Neutrophil (primary cell): Measurements from ENCODE around the gene RPP21.
A peak's percentile ranks its signal among the peaks of the same experiment; 100 is the strongest.

ENCODE experiments used
- H3K27ac ChIP-seq: fragments of 200-600 bp; sonication (generic); 2 replicates; pipeline ENCODE4 v1.5.1; 2016; ENCODE audit warnings: mild to moderate bottlenecking, moderate library complexity
- H3K27me3 ChIP-seq: fragments of 200-600 bp; sonication (generic); 2 replicates; pipeline ENCODE4 v1.6.0; 2016; ENCODE audit warnings: mild to moderate bottlenecking
- H3K36me3 ChIP-seq: fragments of 200-600 bp; sonication (generic); 2 replicates; pipeline ENCODE4 v1.5.1; 2017
- H3K4me1 ChIP-seq, 2 experiments: fragments of 200-600 bp in 1 of 2; sonication (generic) in 1 of 2; 1 replicate in 1 of 2; 2 replicates in 1 of 2; pipeline versions ENCODE4 v1.5.1 to v1.6.1; 2013 to 2016; ENCODE audit warnings: low read depth in 1 of 2, low read length in 1 of 2, mild to moderate bottlenecking in 1 of 2, moderate library complexity in 1 of 2; ENCODE audit not compliant: control insufficient read depth in 1 of 2, insufficient read depth in 1 of 2
- H3K4me3 ChIP-seq, 2 experiments: fragments of 200-600 bp in 1 of 2; sonication (generic) in 1 of 2; 1 replicate in 1 of 2; 2 replicates in 1 of 2; pipeline ENCODE4 v1.5.1; 2013 to 2016; ENCODE audit warnings: low read depth in 1 of 2, low read length in 1 of 2, mild to moderate bottlenecking in 1 of 2, moderate library complexity in 1 of 2
- H3K9me3 ChIP-seq: fragments of 200-600 bp; sonication (generic); 2 replicates; pipeline ENCODE4 v1.5.1; 2016
- TF ChIP-seq, protein P1 (sequence below): fragments of 200-600 bp; sonication (generic); IDR thresholded peaks from 2 replicates; pipeline ENCODE4 v1.5.1; 2016; ENCODE audit warnings: antibody characterized with exemption

Gene RPP21

DNA sequence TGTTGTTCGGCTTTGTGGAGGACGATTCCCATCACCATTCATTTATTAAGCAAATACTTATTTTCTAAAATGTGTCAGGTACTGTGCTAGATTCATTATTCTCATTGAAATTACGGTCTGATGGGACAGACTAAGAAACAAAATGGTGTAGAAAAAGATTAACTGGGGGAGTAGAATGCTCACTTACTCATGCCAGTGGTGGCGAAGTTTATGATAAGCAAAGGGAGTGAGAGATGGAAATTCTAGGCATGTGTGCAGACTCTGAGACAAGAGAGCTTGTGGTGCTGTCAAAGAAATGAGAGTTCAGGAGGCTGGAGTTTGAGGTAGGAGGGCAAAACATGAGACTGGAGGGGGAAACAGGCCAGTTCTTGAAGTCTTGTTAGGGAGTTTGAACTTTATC, 896 bp downstream of the RPP21 start:
- Histone ChIP-seq H3K4me1 (peaks cover 5 to 8% of the 10 kb centered on the region in 2 experiments), H3K27me3 (peaks cover 11% of the 10 kb centered on the region), H3K27ac (peak overlapping the region; percentile 82), H3K4me3 (peak overlapping the region; percentile 74 to 83), H3K36me3 (peaks cover 47% of the 10 kb centered on the region), H3K9me3 (no peaks in the 10 kb centered on the region)
- TF ChIP-seq, protein P1, sequence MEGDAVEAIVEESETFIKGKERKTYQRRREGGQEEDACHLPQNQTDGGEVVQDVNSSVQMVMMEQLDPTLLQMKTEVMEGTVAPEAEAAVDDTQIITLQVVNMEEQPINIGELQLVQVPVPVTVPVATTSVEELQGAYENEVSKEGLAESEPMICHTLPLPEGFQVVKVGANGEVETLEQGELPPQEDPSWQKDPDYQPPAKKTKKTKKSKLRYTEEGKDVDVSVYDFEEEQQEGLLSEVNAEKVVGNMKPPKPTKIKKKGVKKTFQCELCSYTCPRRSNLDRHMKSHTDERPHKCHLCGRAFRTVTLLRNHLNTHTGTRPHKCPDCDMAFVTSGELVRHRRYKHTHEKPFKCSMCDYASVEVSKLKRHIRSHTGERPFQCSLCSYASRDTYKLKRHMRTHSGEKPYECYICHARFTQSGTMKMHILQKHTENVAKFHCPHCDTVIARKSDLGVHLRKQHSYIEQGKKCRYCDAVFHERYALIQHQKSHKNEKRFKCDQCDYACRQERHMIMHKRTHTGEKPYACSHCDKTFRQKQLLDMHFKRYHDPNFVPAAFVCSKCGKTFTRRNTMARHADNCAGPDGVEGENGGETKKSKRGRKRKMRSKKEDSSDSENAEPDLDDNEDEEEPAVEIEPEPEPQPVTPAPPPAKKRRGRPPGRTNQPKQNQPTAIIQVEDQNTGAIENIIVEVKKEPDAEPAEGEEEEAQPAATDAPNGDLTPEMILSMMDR, result no peak

DNA sequence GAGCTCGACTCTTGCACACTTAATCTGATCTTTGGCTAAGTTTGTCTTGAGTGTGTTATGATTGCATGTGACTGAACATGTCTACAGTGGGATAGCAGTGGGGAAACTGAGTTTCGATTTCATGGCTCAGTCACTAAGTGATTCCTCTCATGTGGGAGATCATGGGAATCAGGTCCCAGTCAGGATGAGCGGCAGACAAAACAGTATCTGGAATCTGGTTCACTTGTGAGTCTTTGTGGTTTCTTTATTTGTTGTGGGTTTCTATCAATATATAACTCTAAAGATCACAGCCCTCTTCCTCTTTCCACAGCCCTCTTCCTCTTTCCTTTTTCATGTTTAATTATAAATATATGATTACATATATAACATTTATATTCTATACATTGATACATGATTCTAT, 4.0 kb downstream of the RPP21 start:
- peaks cover 42% of the 10 kb centered on the region for H3K27me3 ChIP-seq
- no peak overlapping the region for H3K27ac ChIP-seq
- no peaks in the 10 kb centered on the region for H3K9me3 ChIP-seq
- TF ChIP-seq, protein P1, result no peak
- peaks cover 15% of the 10 kb centered on the region for H3K36me3 ChIP-seq
- no peak overlapping the region for H3K4me3 ChIP-seq
- H3K4me1 ChIP-seq, result peaks cover 5 to 8% of the 10 kb centered on the region in 2 experiments

DNA sequence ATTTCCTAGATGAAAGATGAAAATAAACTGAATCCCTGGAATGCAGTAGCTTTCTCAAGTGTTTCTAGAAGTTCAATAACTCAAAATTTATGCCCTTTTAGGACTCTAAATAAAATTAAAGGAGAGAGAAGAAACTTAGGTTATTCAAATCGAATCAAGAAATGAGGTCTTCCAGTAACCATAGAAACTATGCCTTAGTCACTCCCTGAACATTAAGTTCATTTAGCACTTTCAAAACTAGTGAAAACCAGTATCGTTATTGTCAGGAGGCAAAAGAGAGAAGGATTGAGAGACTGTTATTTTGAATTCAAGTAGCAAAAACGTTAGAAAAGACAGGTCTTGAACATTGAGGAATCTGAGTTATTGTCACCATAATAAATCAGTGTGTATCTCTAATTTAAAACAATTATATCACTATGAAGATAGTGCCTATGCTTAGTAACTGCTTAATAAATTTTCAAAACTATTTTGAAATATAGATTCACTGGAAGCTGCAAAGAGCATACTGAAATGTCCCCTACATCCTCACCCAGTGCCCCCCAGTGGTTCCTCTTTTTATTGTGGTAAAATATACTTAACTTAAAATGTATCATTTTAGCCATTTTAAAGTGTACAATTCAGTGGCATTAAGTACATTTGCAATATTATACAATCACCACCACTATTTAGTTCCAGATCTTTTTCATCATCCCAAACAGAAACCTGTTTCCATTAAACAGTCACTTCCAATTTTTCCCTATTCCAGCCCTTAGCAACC, 4.6 kb downstream of the RPP21 start:
- Histone ChIP-seq H3K9me3 (no peaks in the 10 kb centered on the region), H3K4me1 (peaks cover 5 to 8% of the 10 kb centered on the region in 2 experiments), H3K36me3 (peaks cover 12% of the 10 kb centered on the region), H3K27me3 (peaks cover 48% of the 10 kb centered on the region), H3K4me3 (no peak overlapping the region), H3K27ac (no peak overlapping the region)
- TF ChIP-seq, protein P1, result no peak

DNA sequence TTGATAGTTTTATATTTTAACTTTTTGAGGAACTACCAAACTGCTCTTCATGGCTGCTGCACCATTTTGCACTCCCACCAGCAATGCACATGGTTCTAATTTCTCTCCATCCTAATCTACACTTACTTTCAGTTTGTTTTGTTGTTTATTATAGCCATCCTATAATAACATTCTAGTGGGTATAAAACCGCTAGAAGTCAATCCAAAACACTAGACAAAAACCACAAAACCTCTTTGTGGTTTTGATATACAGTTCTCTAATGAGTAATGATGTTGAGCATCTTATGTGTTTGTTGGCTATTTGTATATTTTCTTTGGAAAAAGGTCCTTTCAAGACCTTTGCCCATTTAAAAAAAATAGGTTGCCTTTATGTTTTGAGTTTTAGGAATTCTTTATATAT, 5.6 kb downstream of the RPP21 start:
- no peak overlapping the region for H3K4me3 ChIP-seq
- H3K36me3 ChIP-seq, result peaks cover 12% of the 10 kb centered on the region
- H3K27ac ChIP-seq, result no peak overlapping the region
- peaks cover 4 to 5% of the 10 kb centered on the region in 2 experiments for H3K4me1 ChIP-seq
- peaks cover 57% of the 10 kb centered on the region for H3K27me3 ChIP-seq
- TF ChIP-seq, protein P1, result no peak
- H3K9me3 ChIP-seq, result no peaks in the 10 kb centered on the region

DNA sequence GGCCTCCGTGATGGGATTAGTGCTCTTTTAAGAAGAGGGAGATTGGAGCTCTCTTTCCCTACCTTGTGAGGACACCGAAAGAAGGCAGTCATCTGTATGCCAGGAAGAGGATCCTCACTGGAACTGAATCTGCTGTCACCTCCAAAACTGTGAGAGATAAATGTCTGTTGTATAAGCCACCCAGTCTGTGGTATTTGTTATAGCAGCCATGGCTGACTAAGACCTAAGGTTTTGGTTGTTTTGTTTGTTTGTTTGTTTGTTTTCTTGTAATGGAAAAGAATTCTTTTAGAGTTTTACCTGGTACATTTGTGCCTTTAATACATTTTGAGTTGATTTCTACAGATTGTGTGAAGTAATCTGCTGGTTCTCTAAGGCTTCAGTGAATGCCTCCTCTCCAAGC, 7.6 kb downstream of the RPP21 start:
- peaks cover 78% of the 10 kb centered on the region for H3K27me3 ChIP-seq
- peaks cover 4% of the 10 kb centered on the region for H3K36me3 ChIP-seq
- H3K27ac ChIP-seq, result no peak overlapping the region
- no peaks in the 10 kb centered on the region for H3K9me3 ChIP-seq
- H3K4me1 ChIP-seq, result peaks cover 0 to under 1% of the 10 kb centered on the region in 2 experiments
- no peak overlapping the region for H3K4me3 ChIP-seq
- TF ChIP-seq, protein P1, result no peak
